AG09319 (cell line): ENCODE data around the gene CARD19.
"Not testable (repeated sequence)": the region's sequence is repeated elsewhere in the genome, so short reads cannot be mapped to it uniquely, and the experiment has no call there.

Source experiments
- DNase-seq: peaks from one replicate; pipeline ENCODE4 v3.0.0-alpha.2; 2010; ENCODE audit warnings: low read depth; ENCODE audit errors: extremely low read depth
- CTCF ChIP-seq: IDR thresholded peaks from 2 replicates; pipeline ENCODE4 v1.5.1; 2011; ENCODE audit warnings: low read depth, mild to moderate bottlenecking, inconsistent platforms, low read length, moderate library complexity

CARD19 gene

GRCh38 chr9:93139365-93140182, 43.6 kb downstream of the CARD19 start:
- no peak for TF ChIP-seq CTCF
- no peak for DNase-seq

- DNase-seq, result no peak
- TF ChIP-seq CTCF, result no peak
Measured at GRCh38 chr9:93141771-93142483, 45.9 kb downstream of the CARD19 start.

- no peak for TF ChIP-seq CTCF
- DNase-seq, result no peak
Measured at GRCh38 chr9:93143830-93144530, 48.0 kb downstream of the CARD19 start.

GRCh38 chr9:93146696-93147095, 50.7 kb downstream of the CARD19 start:
- DNase-seq, result not testable (repeated sequence)

DNA sequence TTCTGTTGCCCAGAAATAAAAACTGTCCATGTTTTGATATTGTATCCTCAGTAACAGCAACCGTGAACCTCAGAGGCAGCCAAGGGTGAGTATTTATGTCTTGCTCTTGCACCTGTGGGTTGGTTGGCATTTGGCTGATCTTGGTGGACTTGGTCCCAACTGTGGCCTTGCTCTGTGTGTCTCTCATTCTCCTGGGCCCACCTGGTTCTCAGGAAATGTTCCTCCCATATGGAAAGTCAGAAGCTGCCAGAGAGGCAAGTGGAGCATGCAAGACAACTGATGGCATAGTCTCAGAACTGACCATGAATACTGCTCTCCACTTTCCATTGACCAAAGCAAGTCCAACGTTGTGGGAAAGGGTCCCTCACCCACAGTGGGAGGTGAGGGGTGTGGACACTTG, 51.6 kb downstream of the CARD19 start:
- no peak for DNase-seq
- TF ChIP-seq CTCF, result no peak

DNA sequence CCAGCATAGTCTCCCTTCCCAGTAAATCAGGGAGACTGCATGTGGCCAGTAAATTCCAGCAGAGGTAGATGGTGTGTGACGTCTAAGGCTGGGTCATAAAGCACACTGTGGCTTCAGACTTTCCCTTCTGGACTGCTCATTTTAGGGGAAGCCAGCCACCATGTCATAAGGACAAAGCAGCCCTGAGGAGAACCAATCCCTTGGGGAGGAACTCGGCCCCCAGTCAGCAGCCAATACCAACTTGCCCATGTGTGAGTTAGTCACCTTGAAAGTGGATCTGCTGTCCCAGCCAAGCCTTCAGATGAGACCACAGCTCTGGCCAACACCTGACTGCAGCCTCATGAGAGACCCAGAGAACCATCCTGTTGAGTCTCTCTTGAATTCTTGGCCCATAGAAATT, 52.7 kb downstream of the CARD19 start:
- DNase-seq, result no peak
- TF ChIP-seq CTCF, result no peak

DNA sequence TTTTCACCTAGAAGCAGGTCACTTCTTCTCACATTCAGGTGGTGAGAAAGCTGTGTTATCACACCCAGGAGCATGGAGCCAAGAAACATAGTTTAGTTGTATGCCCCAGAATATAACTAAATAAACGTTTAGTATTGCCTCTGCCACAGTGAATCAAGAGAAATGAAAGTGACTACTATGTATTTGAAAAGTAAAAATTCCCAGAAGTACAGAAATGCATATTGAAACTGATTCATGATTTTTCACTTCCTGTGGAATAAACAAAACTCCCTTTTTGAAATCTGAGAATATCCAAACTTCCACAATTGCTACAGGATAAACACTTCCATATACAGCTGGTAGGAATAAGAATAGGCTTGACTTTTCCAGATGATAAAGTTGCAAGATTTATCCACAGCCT, 53.3 kb downstream of the CARD19 start:
- no peak for DNase-seq
- no peak for TF ChIP-seq CTCF
